NCI-H146 (cell line): ENCODE results near the gene ZNF18.
"Not testable (repeated sequence)": the region's sequence is repeated elsewhere in the genome, so short reads cannot be mapped to it uniquely, and the experiment has no call there.

ENCODE experiments used
- DNase-seq: peaks from one replicate; lab custom pipeline; 2025; lab: John Stamatoyannopoulos, UW

ZNF18 gene

DNA sequence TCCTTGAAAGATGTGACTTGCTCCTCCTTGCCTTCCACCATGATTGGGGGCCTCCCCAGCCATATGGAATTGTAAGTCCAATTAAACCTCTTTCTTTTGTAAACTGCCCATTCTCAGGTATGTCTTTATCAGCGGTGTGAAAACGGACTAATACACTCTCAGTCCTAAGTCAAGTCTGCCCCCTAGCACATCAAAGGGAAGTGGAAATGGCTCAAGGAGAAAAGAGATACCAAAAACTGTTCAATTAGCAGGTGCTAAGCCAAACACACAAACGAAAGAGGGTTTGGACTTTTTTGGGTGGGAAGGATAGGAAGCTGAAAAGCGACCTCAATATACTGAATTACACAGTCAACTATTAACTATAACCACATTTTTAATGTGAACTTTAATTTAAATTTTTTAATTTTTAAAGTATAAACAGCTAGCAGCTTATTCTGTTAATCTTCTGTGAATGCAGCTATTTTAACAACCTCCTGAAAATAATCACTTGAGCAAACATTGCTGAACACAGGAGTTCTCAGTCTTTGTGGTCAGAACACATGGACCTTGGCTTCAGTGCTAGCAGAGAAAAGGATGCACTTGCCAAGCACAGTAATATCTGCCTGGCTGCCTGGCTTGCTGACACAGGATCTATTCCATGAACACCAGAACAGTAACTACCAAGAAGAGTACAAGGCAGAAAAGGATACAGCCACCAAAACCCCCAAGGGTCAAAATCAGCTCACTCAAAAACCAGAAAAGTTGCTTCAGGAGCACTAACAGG lies 10.9 kb downstream of the ZNF18 start:
- no peak for DNase-seq

DNA sequence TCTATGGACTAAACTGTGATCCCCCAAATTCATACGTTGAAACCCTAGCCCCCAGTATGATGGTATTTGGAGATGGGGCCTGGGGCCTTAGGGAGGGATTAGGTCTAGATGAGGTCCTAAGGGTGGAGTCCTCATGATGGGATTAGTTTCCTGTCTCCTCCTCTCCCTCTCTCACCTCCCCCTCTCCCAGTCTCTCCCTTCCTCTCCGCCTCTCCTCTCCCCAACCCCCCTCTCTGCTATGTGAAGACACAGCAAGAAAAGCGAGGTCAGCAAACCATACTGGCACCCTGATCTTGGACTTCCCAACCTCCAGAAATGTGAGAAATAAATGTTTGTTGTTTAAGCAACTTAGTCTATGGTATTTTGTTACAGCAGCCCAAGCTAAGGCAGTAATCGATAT lies 15.4 kb downstream of the ZNF18 start:
- DNase-seq, result no peak

DNA sequence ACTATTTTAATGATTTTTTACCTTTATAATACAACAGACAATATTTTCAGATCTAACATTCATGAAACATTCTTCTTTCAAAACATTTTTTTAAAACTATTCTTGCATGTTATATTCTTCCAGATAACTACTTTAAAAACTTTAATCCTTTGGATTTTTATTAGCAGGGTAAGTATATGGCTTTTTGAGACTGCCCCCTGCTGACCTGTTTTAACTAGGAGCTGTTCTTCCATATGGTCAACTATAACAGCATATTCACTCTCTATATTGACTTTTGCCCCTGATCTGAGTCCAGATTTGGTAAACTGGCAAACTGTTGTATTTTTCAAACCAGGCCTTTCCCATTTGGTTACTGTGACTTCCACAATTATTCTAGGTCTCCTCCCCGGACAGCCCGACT lies 16.5 kb downstream of the ZNF18 start:
- no peak for DNase-seq

DNA sequence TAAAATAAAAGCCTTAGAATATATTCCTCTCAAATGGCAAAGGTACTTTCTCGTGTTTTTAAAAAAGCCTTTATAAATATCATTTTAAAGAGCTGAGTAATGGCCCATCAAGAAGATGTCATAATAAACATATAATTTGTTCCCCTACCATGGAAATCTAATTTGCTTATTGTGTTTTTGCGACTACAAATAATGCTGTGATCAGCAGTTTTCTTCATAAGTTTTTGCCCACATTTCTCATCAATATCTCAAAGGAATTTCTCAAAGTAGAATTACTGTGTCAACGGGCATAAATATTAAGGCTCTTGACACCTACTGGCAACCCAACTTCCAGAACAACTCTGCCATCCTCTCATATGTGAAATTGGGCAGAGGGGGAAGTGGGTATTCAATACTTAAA lies 17.5 kb downstream of the ZNF18 start:
- no peak for DNase-seq

DNA sequence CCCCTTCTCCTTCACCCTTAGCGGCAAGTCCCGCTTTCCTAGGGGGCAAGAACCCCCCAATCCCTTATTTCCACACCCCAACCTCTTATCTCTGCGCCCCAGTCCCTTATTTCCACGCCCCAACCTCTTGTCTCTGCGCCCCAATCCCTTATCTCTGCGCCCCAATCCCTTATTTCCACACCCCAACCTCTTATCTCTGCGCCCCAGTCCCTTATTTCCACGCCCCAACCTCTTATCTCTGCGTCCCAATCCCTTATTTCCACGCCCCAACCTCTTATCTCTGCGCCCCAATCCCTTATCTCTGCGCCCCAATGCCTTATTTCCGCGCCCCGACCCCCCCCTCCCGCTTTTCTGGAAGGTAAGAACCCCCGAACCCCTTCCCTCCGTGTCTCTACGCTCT lies 24.5 kb downstream of the ZNF18 start:
- DNase-seq, result not testable (repeated sequence)

DNA sequence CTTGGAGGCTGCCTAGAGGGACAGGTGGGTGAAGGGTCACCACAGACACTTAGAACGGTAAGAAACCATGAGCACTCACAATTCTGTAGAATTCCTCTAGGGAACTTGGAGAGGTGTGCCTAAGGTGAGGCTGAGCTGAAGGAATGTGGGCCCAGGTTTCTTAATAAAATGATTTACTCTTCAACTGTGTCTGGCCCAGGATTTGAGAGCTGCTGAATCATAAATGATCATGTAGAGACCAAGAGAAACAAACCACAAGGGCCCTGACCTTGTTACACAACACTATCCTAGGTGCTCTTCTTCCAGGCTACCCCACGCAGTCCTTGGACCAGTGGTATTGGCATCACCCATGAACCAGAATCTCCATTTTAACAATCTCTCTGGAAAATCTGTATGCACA lies 27.7 kb downstream of the ZNF18 start:
- DNase-seq, result no peak

DNA sequence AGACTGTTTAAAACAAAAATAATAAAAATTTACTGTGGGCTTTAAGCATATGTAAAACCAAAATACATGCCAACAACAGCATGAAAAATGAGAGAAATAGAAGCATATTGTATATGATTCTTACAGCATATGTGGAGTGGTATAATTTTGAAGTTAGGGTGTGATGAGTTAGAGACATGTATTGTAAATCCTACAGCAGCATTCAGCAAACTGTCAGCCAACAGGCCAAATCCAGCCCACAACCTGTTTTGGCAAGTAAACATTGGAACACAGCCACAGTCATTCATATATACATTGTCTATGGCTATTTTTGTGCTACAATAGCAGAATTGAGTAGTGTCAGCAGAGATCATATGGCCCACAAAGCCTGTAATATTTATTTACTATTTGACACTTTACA lies 42.3 kb downstream of the ZNF18 start:
- no peak for DNase-seq

DNA sequence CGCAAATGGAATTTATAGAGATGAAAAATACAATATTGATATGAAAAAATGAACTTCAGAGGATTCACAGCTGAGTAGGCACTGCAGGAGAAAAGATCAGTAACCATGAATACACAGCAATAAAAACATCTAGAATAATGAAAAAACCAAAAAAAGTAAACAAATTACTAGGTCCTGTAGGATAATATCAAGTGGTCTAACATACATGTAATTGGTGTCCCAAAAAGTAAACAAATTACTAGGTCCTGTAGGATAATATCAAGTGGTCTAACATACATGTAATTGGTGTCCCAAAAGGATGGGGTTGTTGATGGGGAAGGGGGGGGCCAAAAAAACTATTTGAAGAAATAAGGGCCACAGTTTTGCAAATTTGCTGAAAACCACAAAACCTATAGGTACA lies 43.4 kb downstream of the ZNF18 start:
- no peak for DNase-seq

DNA sequence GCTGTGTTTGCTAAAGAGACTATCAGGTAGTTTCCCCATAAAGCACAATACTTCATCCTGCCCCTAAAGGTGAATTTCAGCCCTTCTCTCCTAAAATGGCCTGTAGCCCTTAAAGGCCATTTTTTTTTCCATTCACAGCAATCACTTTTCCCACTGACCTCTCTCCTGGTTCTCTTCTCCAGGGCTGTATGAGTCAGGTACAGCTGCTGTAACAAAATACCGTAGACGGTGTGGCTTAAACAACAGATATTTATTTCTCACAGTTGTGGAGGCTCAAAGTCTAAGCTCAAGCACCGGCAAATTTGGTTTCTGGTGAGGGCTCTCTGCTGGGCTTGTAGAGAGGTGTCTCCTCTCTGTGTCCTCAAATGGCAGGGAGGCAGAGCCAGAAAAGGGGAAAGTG lies 44.7 kb downstream of the ZNF18 start:
- no peak for DNase-seq

DNA sequence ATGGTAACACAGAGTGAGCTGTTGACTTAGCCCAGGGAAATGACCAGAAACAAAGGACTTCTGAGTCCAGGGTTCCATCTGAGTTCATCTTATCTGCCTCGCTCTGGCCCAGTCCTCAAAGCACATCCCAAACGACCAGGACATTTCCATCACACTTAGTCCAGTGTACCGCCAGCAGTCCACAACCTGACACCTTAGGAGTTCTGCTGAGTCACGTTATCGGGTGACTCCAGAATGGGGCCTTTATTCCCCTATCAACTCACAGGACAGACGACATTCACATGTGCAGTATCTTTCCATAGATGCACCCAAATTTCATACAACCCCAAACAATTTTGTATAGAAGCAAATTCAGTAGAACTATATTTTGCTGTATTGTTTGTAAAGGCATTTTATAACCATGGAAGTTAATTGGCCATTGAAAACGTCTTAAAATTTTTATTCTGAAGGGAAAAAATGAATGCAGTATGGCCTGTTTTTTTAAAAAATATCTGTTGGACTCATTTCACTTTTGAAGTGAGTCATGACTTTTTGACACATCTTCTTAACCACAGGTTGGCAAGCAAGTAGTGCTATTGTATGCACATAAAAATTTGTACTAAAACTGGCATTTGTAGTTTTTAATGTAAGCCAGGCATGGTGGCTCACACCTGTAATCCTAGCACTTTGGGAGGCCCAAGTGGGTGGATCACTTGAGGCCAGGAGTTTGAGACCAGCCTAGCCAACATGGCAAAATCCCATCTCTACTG lies 46.3 kb downstream of the ZNF18 start:
- DNase-seq, result no peak

DNA sequence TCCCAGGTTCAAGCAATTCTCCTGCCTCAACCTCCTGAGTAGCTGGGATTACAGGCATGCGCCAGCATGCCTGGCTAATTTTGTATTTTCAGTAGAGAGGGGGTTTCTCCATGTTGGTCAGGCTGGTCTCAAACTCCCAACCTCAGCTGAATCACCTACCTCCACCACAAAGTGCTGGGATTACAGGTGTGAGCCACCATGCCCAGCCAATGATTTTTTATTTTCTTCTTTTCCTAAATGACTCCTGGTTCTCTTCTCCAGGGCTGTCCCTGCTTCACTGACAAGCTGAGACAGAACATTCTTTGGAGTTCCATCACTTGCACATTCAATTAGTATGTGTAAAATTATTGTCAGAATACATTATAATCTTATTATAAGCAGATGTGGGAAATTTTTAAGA lies 47.7 kb downstream of the ZNF18 start:
- DNase-seq, result not testable (repeated sequence)

DNA sequence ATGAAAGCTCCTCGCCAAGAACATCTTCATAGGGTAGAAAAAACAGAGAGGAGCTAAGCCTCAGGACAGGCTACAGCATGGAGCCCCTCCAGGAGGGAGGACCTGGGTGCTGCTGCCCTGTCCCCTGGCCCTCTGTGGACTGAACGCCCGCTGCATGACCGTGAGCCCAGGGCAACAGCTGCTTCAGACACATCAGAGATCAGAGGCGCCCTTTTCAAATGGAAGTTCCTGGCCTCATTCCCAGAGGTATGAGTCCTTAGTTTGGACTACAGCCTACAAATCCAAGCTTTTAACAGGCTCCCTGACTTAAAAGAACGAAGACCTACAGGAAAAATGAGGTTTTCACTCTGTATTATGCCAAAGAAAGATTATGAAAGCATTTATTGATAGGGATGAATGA lies 48.5 kb downstream of the ZNF18 start:
- DNase-seq, result no peak

DNA sequence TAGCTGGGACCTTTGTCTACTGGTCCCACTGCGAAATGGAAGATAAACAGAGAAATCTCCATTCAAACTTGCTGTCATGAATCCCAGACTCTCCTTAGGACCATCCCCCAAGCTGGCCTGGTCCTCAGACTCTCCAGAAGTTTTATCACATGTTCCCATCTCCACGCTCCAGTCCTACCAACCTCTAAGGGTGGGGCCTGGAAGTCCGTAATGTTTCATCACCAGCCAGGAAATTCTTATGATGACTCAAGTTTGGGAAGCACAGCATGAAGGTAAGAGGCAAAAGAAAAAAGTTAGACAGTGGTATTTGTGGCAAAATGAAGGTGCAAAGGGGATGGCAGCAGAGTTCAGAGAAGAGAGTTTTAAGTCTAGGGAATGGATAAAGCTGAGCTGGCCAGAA lies 52.7 kb downstream of the ZNF18 start:
- no peak for DNase-seq

DNA sequence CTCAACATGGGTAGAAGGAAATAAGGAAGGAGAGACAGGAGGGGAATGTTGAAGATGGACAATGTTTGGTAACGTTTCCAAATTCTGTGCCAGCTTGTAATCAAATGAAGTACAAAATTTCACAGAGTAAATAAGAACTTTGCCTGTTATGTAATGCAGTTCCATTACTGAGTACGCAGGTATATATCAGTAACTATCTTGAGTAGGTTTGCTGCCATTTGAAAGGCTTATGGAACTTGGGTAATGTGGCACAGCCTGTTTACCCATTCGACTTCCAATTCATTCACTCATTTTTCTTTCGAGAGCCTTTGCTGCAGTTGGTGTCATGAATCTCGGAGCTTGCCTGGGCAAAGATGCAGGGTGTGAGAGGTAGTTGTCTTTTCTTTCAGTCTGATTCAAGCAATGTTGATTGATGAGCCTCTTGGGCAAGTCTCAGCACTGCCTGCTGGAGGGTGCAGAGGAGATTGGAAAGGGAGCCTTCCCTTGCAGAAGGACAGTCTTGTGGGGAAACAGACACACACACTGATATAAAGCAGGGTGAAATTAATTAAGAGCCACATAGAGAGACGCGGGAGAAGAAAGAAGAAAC lies 53.4 kb downstream of the ZNF18 start:
- DNase-seq, result no peak

DNA sequence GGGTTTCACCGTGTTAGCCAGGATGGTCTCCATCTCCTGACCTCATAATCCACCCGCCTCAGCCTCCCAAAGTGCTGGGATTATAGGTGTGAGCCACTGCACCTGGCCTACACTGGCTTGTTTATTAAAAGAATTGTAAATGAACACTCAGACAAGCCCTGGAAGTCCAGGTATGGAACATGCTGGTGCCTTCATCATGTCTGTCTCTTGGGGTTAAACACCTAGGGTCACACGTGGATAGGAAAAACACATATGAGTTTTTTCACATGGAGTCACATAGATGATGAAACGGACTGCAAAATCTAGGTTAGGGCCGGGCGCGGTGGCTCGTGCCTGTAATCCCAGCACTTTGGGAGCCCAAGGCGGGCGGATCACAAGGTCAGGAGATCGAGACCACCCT lies 54.2 kb downstream of the ZNF18 start:
- DNase-seq, result not testable (repeated sequence)

DNA sequence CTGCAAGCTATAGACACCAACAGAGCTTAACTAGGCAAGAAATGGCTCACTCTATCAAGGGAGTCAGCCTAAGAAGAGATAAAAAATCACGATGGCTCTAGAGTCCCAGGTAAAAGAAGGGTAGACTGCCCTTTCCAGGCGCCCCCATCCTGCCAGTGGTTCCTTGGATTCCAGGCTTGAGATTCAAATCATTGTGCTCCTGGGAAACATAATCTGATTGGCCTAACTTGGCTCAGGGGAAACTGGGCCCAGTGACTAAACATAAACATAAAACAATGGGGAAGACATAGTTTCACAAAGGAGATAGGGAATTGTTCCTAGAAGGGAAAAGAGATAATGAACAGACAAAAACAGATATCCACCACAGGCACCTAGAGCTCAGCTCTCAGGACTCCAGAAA lies 56.4 kb downstream of the ZNF18 start:
- no peak for DNase-seq

DNA sequence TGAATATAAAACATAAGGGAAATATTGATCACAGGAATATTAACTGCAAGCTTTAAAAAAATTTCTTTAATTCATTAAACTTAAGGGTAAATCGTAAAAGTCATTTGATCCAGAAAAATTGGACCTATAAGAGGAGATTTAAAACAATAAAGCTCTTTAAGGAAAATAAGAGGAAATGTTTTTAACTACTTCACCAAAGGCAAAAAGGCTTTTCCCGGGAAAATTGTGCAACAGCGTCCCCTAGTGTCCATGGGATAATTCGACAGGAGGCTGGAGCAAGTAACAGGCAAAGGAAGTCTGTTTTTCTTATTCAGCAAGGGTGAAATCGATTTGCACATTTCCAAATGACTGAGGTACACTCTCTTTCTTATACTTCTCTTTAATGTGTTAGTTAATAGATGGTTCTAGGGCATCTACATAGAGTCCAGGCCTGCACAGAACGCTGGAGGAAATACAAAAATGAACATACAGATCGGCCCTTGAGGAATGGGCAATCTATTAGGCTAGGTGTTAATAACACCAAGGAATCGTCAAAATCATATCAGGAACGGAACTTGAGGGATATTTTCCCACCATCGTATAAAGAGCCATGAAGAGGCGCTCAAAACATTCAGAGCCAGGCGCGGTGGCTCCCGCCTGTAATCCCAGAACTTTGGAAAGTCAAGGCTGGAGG lies 61.4 kb downstream of the ZNF18 start:
- DNase-seq, result no peak

DNA sequence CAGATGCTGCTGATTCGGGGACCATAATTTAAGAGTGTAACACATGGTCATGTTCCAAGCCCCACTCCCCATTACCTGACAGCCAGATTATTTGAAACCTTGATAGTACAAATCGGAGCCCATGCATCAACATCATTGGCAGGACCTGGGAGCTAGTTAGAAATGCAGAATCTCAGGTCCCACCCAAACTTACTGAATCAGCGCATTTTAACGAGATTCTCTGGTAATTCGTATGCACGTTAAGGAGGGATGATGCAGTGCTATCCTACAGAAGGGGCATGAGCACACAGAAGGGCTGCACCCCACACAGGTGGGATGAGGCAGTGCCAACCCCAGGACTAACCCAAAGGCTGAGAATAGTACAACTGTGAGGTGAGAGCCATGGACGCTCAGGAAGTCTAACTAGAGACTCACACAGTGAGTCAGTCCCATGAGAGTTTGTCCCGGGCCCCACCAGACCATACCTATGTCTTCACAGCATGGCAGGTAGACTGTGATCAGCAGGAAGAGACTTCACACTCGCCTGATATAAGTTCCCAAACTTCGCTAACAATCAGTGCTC lies 64.9 kb downstream of the ZNF18 start:
- no peak for DNase-seq

DNA sequence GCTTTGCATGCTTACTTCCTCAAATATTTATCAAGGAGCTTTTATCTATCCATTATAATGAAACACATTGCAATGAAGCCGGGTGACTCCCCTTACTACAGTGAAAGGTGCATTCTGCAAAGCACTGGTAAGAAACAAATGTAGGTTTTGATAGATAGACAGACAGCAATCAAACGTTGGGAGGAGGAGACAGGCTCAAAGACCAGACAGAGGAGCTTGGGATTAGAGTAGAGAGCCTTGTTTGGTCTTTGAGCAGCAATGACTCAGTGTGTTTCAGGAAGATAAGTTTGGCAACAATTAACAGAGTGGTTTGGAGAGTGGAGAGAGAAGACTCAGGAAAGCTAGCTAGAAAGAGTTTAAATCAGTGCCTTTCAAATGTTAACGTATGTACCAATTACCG lies 68.8 kb downstream of the ZNF18 start:
- DNase-seq, result no peak
